Esophagus squamous epithelium (tissue), 5 donors: Measurements from ENCODE around the gene CKLF. TPM values are rescaled to one million over a fixed set of nuclear protein-coding genes. Genes with fewer than 3 reads are reported as not detected.

Source experiments
- DNase-seq: peaks from one replicate; lab custom pipeline; 2025; lab: John Stamatoyannopoulos, UW
- H3K27ac ChIP-seq, 4 donors: fragments of 200-600 bp; sonication (generic); one replicate each; pipeline ENCODE4 v1.5.1; 2016 to 2019; ENCODE audit warnings: mild to moderate bottlenecking in 1 of 4
- H3K27me3 ChIP-seq, 4 donors: fragments of 200-600 bp; sonication (generic); 1 replicate in 3 of 4; 2 replicates in 1 of 4; pipeline versions ENCODE4 v1.5.1 to v1.6.0; 2017 to 2021; ENCODE audit warnings: antibody characterized with exemption in 1 of 4
- H3K36me3 ChIP-seq, 3 donors: fragments of 200-600 bp; sonication (generic); one replicate each; pipeline ENCODE4 v1.5.1; 2016 to 2019
- H3K4me1 ChIP-seq, 3 donors: fragments of 200-600 bp; sonication (generic); one replicate each; pipeline ENCODE4 v1.5.1; 2017 to 2019
- H3K4me3 ChIP-seq, 4 donors: fragments of 200-600 bp; sonication (generic); 1 replicate in 3 of 4; 2 replicates in 1 of 4; pipeline ENCODE4 v1.5.1; 2016 to 2019; ENCODE audit warnings: mild to moderate bottlenecking in 2 of 4, moderate library complexity in 1 of 4
- H3K9me3 ChIP-seq, 3 donors: fragments of 200-600 bp; sonication (generic); one replicate each; pipeline ENCODE4 v1.5.1; 2016 to 2019
- POLR2A ChIP-seq, 4 donors: fragments of 450-650 bp; IDR thresholded peaks; one replicate each; pipeline ENCODE4 v1.6.1; 2017; ENCODE audit warnings: antibody characterized with exemption in 4 of 4, mild to moderate bottlenecking in 4 of 4, moderate library complexity in 3 of 4
- WGBS, 2 donors: methylation state at CpG; one replicate each; pipeline ENCODE4 v1.1.5; 2018; 5-methylcytosine and 5-hydroxymethylcytosine counted together
- intact Hi-C: fragments of 100-400 bp; cut with DNase I; formaldehyde crosslinking; loops from one replicate; pipeline ENCODE4 v1.15.0; 2022
- total RNA-seq, 4 donors: library from RNA; depleted of rRNA; stranded (reverse); fragments of >200 nt; gene quantifications; one replicate each; pipeline ENCODE4 v1.1.0, GENCODE V29; 2016
- TF ChIP-seq, protein P1 (sequence below), 6 experiments: fragments of 450-650 bp in 4 of 6; fragments of 200-600 bp in 2 of 6; sonication (generic) in 2 of 6; IDR thresholded peaks; one replicate each; pipeline ENCODE4 v1.5.1; 2016 to 2019; ENCODE audit warnings: antibody characterized with exemption in 6 of 6, mild to moderate bottlenecking in 4 of 6, moderate library complexity in 4 of 6
- donor health status: DM: yes; HTN: yes; CAD: no.

Gene CKLF
- total RNA-seq, 4 donors from 2014 or later, result 8.6 to 34.1 (median 16.9) TPM

- Histone ChIP-seq H3K27ac (no peak overlapping the region), H3K36me3 (no peaks in the 10 kb centered on the region), H3K27me3 (no peaks in the 10 kb centered on the region), H3K4me1 (no peaks in the 10 kb centered on the region), H3K9me3 (no peaks in the 10 kb centered on the region), H3K4me3 (no peak overlapping the region)
- DNase-seq, result no peak
- WGBS, 2 donors, result 77 to 81% methylated on average over 5 of the region's 5 CpGs
- intact Hi-C loops, result no loop called here
- TF ChIP-seq, protein P1, sequence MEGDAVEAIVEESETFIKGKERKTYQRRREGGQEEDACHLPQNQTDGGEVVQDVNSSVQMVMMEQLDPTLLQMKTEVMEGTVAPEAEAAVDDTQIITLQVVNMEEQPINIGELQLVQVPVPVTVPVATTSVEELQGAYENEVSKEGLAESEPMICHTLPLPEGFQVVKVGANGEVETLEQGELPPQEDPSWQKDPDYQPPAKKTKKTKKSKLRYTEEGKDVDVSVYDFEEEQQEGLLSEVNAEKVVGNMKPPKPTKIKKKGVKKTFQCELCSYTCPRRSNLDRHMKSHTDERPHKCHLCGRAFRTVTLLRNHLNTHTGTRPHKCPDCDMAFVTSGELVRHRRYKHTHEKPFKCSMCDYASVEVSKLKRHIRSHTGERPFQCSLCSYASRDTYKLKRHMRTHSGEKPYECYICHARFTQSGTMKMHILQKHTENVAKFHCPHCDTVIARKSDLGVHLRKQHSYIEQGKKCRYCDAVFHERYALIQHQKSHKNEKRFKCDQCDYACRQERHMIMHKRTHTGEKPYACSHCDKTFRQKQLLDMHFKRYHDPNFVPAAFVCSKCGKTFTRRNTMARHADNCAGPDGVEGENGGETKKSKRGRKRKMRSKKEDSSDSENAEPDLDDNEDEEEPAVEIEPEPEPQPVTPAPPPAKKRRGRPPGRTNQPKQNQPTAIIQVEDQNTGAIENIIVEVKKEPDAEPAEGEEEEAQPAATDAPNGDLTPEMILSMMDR (IDR thresholded peaks at IDR 0.05), result no peak
- no peak for TF ChIP-seq POLR2A (IDR thresholded peaks at IDR 0.05)
Measured at GRCh38 chr16:66596986-66597848, 44.8 kb downstream of the CKLF start.

GRCh38 chr16:66598111-66598510 is 45.7 kb downstream of the CKLF start:
- DNase-seq, result no peak
- H3K9me3 ChIP-seq, result no peaks in the 10 kb centered on the region
- no peaks in the 10 kb centered on the region for H3K36me3 ChIP-seq
- H3K27ac ChIP-seq, result no peak overlapping the region
- TF ChIP-seq, protein P1 (IDR thresholded peaks at IDR 0.05), result no peak
- no peak for TF ChIP-seq POLR2A (IDR thresholded peaks at IDR 0.05)
- peaks cover 0 to 1% (median 0%) of the 10 kb centered on the region in 3 donors for H3K4me1 ChIP-seq
- no peak overlapping the region for H3K4me3 ChIP-seq
- H3K27me3 ChIP-seq, result no peaks in the 10 kb centered on the region
- intact Hi-C loops, result no loop called here
- WGBS, 2 donors, result 57 to 82% methylated on average over 3 of the region's 3 CpGs

GRCh38 chr16:66599726-66600125 is 47.4 kb downstream of the CKLF start:
- Histone ChIP-seq H3K4me1 (peaks cover 8 to 16% (median 9%) of the 10 kb centered on the region in 3 donors), H3K9me3 (no peaks in the 10 kb centered on the region), H3K4me3 (no peak overlapping the region), H3K27me3 (peaks cover 0 to 5% (median 0%) of the 10 kb centered on the region in 4 donors), H3K27ac (no peak overlapping the region), H3K36me3 (no peaks in the 10 kb centered on the region)
- DNase-seq, result no peak
- intact Hi-C loops, result loop anchor here (10.0 kb wide), 2 partner anchors 125 to 265 kb away; no protein-coding TSS in a partner anchor
- 92% methylated on average over 4 of the region's 4 CpGs for WGBS, 2 donors
- TF ChIP-seq, protein P1 (IDR thresholded peaks at IDR 0.05), result no peak
- no peak for TF ChIP-seq POLR2A (IDR thresholded peaks at IDR 0.05)

- 88 to 95% methylated on average over 1 of the region's 1 CpG for WGBS, 2 donors
- TF ChIP-seq POLR2A (IDR thresholded peaks at IDR 0.05), result no peak
- TF ChIP-seq, protein P1 (IDR thresholded peaks at IDR 0.05), result no peak
- intact Hi-C loops, result loop anchor here (10.0 kb wide), 2 partner anchors 126 to 264 kb away; no protein-coding TSS in a partner anchor
Measured at GRCh38 chr16:66600477-66600876, 48.1 kb downstream of the CKLF start.

DNA sequence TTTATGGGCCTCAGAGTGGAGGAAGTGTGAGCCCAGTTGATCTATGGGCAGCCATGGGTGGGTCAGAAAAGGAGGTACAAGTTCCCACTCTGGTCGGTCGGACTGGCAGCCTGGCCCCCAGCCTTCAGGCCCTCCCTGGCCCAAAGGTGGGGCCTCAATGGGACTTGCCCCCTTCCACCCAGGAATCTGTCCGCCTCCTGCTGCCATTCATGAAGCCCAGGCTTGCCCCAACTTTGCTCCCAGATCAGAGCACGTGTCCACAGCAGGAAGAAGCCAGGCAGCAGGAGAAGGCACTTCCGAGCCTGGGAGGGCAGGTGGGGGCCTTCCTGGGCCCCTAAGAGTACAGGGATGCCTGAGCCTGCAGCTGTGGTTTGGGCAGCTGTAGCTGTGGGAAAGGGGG is 49.1 kb downstream of the CKLF start:
- WGBS, 2 donors, result 83% methylated on average over 2 of the region's 5 CpGs; no CpG with 5 or more reads in 1 of the 2 donors
- Histone ChIP-seq H3K4me3 (no peak overlapping the region), H3K27ac (no peak overlapping the region), H3K36me3 (no peaks in the 10 kb centered on the region), H3K9me3 (no peaks in the 10 kb centered on the region), H3K4me1 (peaks cover 18 to 34% (median 22%) of the 10 kb centered on the region in 3 donors), H3K27me3 (peaks cover 0 to 10% (median 0%) of the 10 kb centered on the region in 4 donors)
- intact Hi-C loops, result loop anchor here (10.0 kb wide), 2 partner anchors 127 to 263 kb away; no protein-coding TSS in a partner anchor
- no peak for DNase-seq
- TF ChIP-seq POLR2A (IDR thresholded peaks at IDR 0.05), result no peak
- TF ChIP-seq, protein P1 (IDR thresholded peaks at IDR 0.05), result no peak

More at GRCh38 chr16:66600477-66600876, 48.1 kb downstream of the CKLF start:
- H3K4me1 ChIP-seq, result peaks cover 12 to 24% (median 12%) of the 10 kb centered on the region in 3 donors
- no peaks in the 10 kb centered on the region for H3K36me3 ChIP-seq
- no peaks in the 10 kb centered on the region for H3K9me3 ChIP-seq
- no peak for DNase-seq
- no peak overlapping the region for H3K4me3 ChIP-seq
- H3K27ac ChIP-seq, result no peak overlapping the region
- peaks cover 0 to 10% (median 0%) of the 10 kb centered on the region in 4 donors for H3K27me3 ChIP-seq
